Parathyroid adenoma (tissue), 2 donors: ENCODE results near the gene RNF39.

Experiments
- H2AFZ ChIP-seq: fragments of 300-600 bp; sonication (generic); one replicate; pipeline ENCODE4 v1.7.0; 2017; ENCODE audit warnings: antibody characterized with exemption, mild to moderate bottlenecking
- H3K27ac ChIP-seq: fragments of 300-600 bp; sonication (generic); one replicate; pipeline ENCODE4 v1.7.0; 2017
- H3K27me3 ChIP-seq: fragments of 300-600 bp; sonication (generic); one replicate; pipeline ENCODE4 v1.7.0; 2017; ENCODE audit warnings: low read length; ENCODE audit not compliant: control insufficient read depth, insufficient read depth
- H3K36me3 ChIP-seq: fragments of 300-600 bp; sonication (generic); one replicate; pipeline ENCODE4 v1.7.0; 2017; ENCODE audit warnings: low read length; ENCODE audit not compliant: control insufficient read depth, insufficient read depth
- H3K4me1 ChIP-seq: fragments of 300-600 bp; sonication (generic); one replicate; pipeline ENCODE4 v1.7.0; 2017; ENCODE audit warnings: control low read depth
- H3K4me2 ChIP-seq: fragments of 300-600 bp; sonication (generic); one replicate; pipeline ENCODE4 v1.7.0; 2017; ENCODE audit warnings: low read length
- H3K4me3 ChIP-seq: fragments of 300-600 bp; sonication (generic); one replicate; pipeline ENCODE4 v1.7.0; 2017; ENCODE audit warnings: low read depth, low read length
- H3K79me2 ChIP-seq: fragments of 300-600 bp; sonication (generic); one replicate; pipeline ENCODE4 v1.7.0; 2017; ENCODE audit warnings: control low read depth
- H3K9ac ChIP-seq: fragments of 300-600 bp; sonication (generic); one replicate; pipeline ENCODE4 v1.7.0; 2017; ENCODE audit warnings: mild to moderate bottlenecking
- H3K9me3 ChIP-seq: fragments of 300-600 bp; sonication (generic); one replicate; pipeline ENCODE4 v1.7.0; 2017; ENCODE audit warnings: low read length; ENCODE audit not compliant: control insufficient read depth
- TF ChIP-seq, protein P1 (sequence below): fragments of 300-600 bp; sonication (generic); IDR thresholded peaks from one replicate; pipeline ENCODE4 v1.7.0; 2017; ENCODE audit warnings: antibody characterized with exemption, mild to moderate bottlenecking
- donor health status: primary hyperparathyroidism.

The RNF39 gene

DNA sequence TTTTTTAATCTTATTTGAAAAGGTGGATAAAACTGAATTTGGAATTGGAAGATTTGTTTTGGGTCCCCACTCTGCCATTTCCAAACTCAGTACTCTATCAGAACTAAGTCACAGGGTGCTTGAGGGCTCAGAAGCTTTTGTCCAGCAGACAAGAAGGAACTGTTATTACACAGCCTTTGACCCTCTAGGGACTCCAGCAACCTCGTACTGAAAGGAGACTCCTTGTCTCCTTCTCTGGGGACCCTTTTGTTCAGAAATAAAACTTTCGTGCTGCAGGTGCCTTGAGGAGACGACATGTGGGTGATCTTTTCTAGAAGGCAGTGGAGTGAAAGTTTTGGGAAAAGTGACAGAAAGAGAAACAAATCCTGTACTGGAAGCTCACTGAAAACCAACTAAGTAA is 21.9 kb downstream of the RNF39 start:
- H2AFZ ChIP-seq = no peak overlapping the region
- H3K4me2 ChIP-seq = no peak overlapping the region
- no peaks in the 10 kb centered on the region for H3K4me1 ChIP-seq
- TF ChIP-seq, protein P1, sequence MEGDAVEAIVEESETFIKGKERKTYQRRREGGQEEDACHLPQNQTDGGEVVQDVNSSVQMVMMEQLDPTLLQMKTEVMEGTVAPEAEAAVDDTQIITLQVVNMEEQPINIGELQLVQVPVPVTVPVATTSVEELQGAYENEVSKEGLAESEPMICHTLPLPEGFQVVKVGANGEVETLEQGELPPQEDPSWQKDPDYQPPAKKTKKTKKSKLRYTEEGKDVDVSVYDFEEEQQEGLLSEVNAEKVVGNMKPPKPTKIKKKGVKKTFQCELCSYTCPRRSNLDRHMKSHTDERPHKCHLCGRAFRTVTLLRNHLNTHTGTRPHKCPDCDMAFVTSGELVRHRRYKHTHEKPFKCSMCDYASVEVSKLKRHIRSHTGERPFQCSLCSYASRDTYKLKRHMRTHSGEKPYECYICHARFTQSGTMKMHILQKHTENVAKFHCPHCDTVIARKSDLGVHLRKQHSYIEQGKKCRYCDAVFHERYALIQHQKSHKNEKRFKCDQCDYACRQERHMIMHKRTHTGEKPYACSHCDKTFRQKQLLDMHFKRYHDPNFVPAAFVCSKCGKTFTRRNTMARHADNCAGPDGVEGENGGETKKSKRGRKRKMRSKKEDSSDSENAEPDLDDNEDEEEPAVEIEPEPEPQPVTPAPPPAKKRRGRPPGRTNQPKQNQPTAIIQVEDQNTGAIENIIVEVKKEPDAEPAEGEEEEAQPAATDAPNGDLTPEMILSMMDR = no peak
- no peaks in the 10 kb centered on the region for H3K9me3 ChIP-seq
- no peaks in the 10 kb centered on the region for H3K27me3 ChIP-seq
- no peak overlapping the region for H3K4me3 ChIP-seq
- H3K36me3 ChIP-seq = no peaks in the 10 kb centered on the region
- H3K79me2 ChIP-seq = no peaks in the 10 kb centered on the region
- no peak overlapping the region for H3K27ac ChIP-seq
- H3K9ac ChIP-seq = no peak overlapping the region

DNA sequence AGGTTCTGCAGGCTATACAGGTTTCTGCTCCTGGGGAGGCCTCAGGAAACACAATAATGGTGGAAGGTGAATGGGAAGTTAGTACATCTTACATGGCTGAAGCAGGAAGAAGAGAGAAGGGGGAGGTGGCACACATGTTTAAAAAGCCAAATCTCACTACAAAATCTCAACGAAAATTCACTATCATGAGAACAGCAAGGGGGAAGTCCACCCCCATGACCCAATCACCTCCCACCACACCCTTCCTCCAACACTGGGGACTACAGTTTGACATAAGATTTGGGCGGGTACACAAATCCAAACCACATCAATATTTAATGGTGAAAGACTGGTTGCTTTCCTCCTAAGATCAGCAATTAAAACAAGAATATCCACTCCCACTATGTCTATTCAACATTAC is 28.3 kb downstream of the RNF39 start:
- H3K4me1 ChIP-seq = peaks cover 5% of the 10 kb centered on the region
- H3K27me3 ChIP-seq = no peaks in the 10 kb centered on the region
- no peak overlapping the region for H3K27ac ChIP-seq
- H3K79me2 ChIP-seq = peaks cover 7% of the 10 kb centered on the region
- H3K9me3 ChIP-seq = no peaks in the 10 kb centered on the region
- no peaks in the 10 kb centered on the region for H3K36me3 ChIP-seq
- TF ChIP-seq, protein P1 = no peak
- H3K4me3 ChIP-seq = no peak overlapping the region
- no peak overlapping the region for H3K4me2 ChIP-seq
- no peak overlapping the region for H2AFZ ChIP-seq
- peak overlapping the region; percentile 43 for H3K9ac ChIP-seq

DNA sequence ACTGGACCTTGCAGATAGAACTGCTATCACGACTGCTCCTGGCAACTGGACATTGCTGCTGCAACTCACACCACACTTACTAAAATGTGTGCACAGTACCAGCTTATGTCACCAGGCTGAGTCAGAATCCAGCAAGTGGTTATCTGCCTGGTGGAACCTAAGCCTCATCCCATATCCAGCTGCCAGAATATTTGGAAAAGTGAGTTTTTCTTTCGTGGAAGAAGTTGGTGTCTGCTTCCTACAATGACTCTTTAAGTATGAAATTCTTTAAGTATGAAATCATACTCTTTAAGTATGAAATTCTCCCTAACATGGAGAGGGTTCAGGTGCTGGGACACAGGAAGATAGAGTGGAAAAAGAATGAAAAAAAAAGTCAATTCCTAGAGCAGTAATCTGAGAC is 30.9 kb downstream of the RNF39 start:
- no peak overlapping the region for H3K27ac ChIP-seq
- TF ChIP-seq, protein P1 = no peak
- no peak overlapping the region for H3K9ac ChIP-seq
- H3K4me1 ChIP-seq = peaks cover 5% of the 10 kb centered on the region
- H3K36me3 ChIP-seq = no peaks in the 10 kb centered on the region
- H3K79me2 ChIP-seq = peaks cover 7% of the 10 kb centered on the region
- no peak overlapping the region for H3K4me2 ChIP-seq
- no peak overlapping the region for H2AFZ ChIP-seq
- H3K4me3 ChIP-seq = no peak overlapping the region
- H3K27me3 ChIP-seq = no peaks in the 10 kb centered on the region
- H3K9me3 ChIP-seq = no peaks in the 10 kb centered on the region

DNA sequence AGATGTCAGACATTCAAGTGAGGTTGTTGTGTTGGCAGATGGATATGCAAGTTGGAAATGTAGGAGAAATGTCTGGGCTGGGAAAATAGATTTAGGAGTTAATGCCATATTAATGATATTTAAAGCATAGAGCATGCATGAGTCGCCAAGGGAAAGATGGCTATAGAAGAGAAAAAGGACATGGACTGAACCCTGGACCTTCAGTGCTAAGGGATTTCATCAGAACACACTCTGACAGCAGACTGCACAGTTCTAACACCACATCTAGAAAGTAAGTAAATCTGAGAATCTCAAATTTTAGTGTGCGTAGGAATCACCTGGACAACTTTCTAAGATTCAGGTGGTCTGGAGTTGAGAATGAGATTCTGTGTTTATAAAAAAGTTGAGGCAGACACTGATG is 31.8 kb downstream of the RNF39 start:
- no peak overlapping the region for H3K4me2 ChIP-seq
- H2AFZ ChIP-seq = no peak overlapping the region

DNA sequence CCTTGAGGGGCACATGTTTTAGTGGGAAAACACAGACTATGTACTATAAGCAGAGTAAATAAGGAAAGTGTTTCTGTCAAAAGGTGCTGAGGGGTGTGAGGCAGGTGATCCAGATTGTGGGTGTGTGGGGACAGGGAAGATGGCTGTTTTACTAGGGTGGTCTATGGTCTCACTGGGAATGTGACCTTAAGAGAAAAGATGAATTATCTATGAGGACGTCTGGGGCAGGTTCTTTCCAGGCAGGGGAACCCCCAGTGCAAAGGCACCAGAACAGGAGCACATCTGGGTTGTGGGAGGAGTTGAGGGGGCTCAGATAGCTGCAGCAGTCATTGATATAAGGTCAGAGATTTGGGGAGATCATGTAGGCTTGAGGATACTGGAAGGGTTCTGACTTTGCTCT is 32.7 kb downstream of the RNF39 start:
- H3K4me1 ChIP-seq = peaks cover 5% of the 10 kb centered on the region
- peaks cover 9% of the 10 kb centered on the region for H3K79me2 ChIP-seq
- H3K27ac ChIP-seq = no peak overlapping the region
- TF ChIP-seq, protein P1 = no peak
- no peak overlapping the region for H3K4me3 ChIP-seq
- H3K9ac ChIP-seq = no peak overlapping the region
- no peaks in the 10 kb centered on the region for H3K27me3 ChIP-seq
- no peak overlapping the region for H3K4me2 ChIP-seq
- no peak overlapping the region for H2AFZ ChIP-seq
- H3K36me3 ChIP-seq = no peaks in the 10 kb centered on the region
- H3K9me3 ChIP-seq = no peaks in the 10 kb centered on the region

More for the DNA sequence above, 31.8 kb downstream of the RNF39 start:
- TF ChIP-seq, protein P1 = no peak
- no peak overlapping the region for H3K27ac ChIP-seq
- peaks cover 9% of the 10 kb centered on the region for H3K79me2 ChIP-seq
- peaks cover 5% of the 10 kb centered on the region for H3K4me1 ChIP-seq
- no peaks in the 10 kb centered on the region for H3K9me3 ChIP-seq
- H3K36me3 ChIP-seq = no peaks in the 10 kb centered on the region
- no peaks in the 10 kb centered on the region for H3K27me3 ChIP-seq
- H3K9ac ChIP-seq = no peak overlapping the region
- no peak overlapping the region for H3K4me3 ChIP-seq
